Esophagus muscularis mucosa (tissue), 4 donors: ENCODE data around the gene CEP112.

Experiments used
- EP300 ChIP-seq: sonication (generic); formaldehyde crosslinking; IDR thresholded peaks from one replicate; pipeline ENCODE4 v1.6.1; 2017; ENCODE audit warnings: antibody characterized with exemption
- POLR2A ChIP-seq: fragments of 450-650 bp; IDR thresholded peaks from one replicate; pipeline ENCODE4 v1.6.1; 2017; ENCODE audit warnings: antibody characterized with exemption, moderate library complexity, mild to moderate bottlenecking, low read depth
- POLR2AphosphoS5 ChIP-seq, 2 donors: sonication (generic); formaldehyde crosslinking; IDR thresholded peaks; one replicate each; pipeline ENCODE4 v1.6.1; 2017; ENCODE audit warnings: antibody characterized with exemption in 2 of 2
- TF ChIP-seq, protein P1 (sequence below), 3 experiments: fragments of 200-600 bp in 2 of 3; fragments of 450-650 bp in 1 of 3; sonication (generic) in 2 of 3; IDR thresholded peaks; one replicate each; pipeline ENCODE4 v1.5.1; 2017 to 2019; ENCODE audit warnings: antibody characterized with exemption in 3 of 3, mild to moderate bottlenecking in 2 of 3, moderate library complexity in 1 of 3

DNA sequence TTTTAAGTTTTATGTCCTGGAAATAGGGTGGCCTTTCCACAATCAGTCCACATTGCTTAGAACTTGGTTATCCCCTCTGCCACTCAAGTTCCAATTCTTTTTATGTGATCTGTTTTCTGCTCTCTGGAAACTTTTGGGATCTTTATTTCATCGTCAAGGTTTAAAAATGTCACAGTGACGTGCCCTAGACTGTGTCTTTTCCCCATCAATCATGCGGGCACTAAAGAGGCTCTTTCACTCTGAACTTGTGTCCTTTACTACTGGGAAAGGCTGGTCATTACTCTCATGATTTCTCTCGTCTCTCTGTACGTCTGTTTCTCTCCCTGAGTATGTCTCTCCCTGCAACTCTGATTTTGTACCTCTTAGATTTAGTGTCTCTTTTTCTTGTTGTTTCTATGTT lies 440.7 kb downstream of the CEP112 start:
- TF ChIP-seq POLR2A (no peak), EP300 (no peak), POLR2AphosphoS5 (IDR thresholded peaks at IDR 0.05) (no peak)
- TF ChIP-seq, protein P1, sequence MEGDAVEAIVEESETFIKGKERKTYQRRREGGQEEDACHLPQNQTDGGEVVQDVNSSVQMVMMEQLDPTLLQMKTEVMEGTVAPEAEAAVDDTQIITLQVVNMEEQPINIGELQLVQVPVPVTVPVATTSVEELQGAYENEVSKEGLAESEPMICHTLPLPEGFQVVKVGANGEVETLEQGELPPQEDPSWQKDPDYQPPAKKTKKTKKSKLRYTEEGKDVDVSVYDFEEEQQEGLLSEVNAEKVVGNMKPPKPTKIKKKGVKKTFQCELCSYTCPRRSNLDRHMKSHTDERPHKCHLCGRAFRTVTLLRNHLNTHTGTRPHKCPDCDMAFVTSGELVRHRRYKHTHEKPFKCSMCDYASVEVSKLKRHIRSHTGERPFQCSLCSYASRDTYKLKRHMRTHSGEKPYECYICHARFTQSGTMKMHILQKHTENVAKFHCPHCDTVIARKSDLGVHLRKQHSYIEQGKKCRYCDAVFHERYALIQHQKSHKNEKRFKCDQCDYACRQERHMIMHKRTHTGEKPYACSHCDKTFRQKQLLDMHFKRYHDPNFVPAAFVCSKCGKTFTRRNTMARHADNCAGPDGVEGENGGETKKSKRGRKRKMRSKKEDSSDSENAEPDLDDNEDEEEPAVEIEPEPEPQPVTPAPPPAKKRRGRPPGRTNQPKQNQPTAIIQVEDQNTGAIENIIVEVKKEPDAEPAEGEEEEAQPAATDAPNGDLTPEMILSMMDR (IDR thresholded peaks at IDR 0.05), result no peak
